ENCODE data around the gene PGRMC2. TPM values are rescaled to one million over a fixed set of nuclear protein-coding genes. Genes with fewer than 3 reads are reported as not detected.

The PGRMC2 gene
- total RNA-seq, 1 donor from 2014 or later = 7.9 TPM

GRCh38 chr4:128298852-128299251 lies 11.2 kb upstream of the PGRMC2 start:
- peak; percentile 2 for TF ChIP-seq CTCF (IDR thresholded peaks at IDR 0.05; ENCODE audit: insufficient read depth, low read length, severe bottlenecking)
- DNase-seq (ENCODE audit: low read depth) (no peak), FAIRE-seq (no peak)
- Histone ChIP-seq H3K27me3 (ENCODE audit: control insufficient read depth, insufficient read depth, low read length) (no peaks in the 10 kb centered on the region), H3K36me3 (ENCODE audit: control insufficient read depth, insufficient read depth, low read length) (no peaks in the 10 kb centered on the region), H3K4me3 (ENCODE audit: low read depth, low read length) (no peak overlapping the region)

- Histone ChIP-seq H3K27me3 (ENCODE audit: control insufficient read depth, insufficient read depth, low read length) (no peaks in the 10 kb centered on the region), H3K4me3 (ENCODE audit: low read depth, low read length) (no peak overlapping the region), H3K36me3 (ENCODE audit: control insufficient read depth, insufficient read depth, low read length) (no peaks in the 10 kb centered on the region)
- FAIRE-seq = no peak
- TF ChIP-seq CTCF (IDR thresholded peaks at IDR 0.05; ENCODE audit: insufficient read depth, low read length, severe bottlenecking) = no peak
- no peak for DNase-seq (ENCODE audit: low read depth)
These were observed 10.6 kb upstream of the PGRMC2 start for GRCh38 chr4:128298146-128298758.

- Histone ChIP-seq H3K27me3 (ENCODE audit: control insufficient read depth, insufficient read depth, low read length) (no peaks in the 10 kb centered on the region), H3K4me3 (ENCODE audit: low read depth, low read length) (no peak overlapping the region), H3K36me3 (ENCODE audit: control insufficient read depth, insufficient read depth, low read length) (no peaks in the 10 kb centered on the region)
- no peak for DNase-seq (ENCODE audit: low read depth)
- no peak for FAIRE-seq
- TF ChIP-seq CTCF (IDR thresholded peaks at IDR 0.05; ENCODE audit: insufficient read depth, low read length, severe bottlenecking) = no peak
These were observed 7.6 kb upstream of the PGRMC2 start for GRCh38 chr4:128295255-128295654.

GRCh38 chr4:128294464-128294863 lies 6.9 kb upstream of the PGRMC2 start:
- DNase-seq (ENCODE audit: low read depth) (no peak), FAIRE-seq (no peak)
- Histone ChIP-seq H3K4me3 (ENCODE audit: low read depth, low read length) (no peak overlapping the region), H3K27me3 (ENCODE audit: control insufficient read depth, insufficient read depth, low read length) (no peaks in the 10 kb centered on the region), H3K36me3 (ENCODE audit: control insufficient read depth, insufficient read depth, low read length) (no peaks in the 10 kb centered on the region)
- TF ChIP-seq CTCF (IDR thresholded peaks at IDR 0.05; ENCODE audit: insufficient read depth, low read length, severe bottlenecking) = no peak

GRCh38 chr4:128292349-128292748 lies 4.7 kb upstream of the PGRMC2 start:
- no peak for DNase-seq (ENCODE audit: low read depth)
- no peak for FAIRE-seq
- Histone ChIP-seq H3K27me3 (ENCODE audit: control insufficient read depth, insufficient read depth, low read length) (no peaks in the 10 kb centered on the region), H3K4me3 (ENCODE audit: low read depth, low read length) (no peak overlapping the region), H3K36me3 (ENCODE audit: control insufficient read depth, insufficient read depth, low read length) (no peaks in the 10 kb centered on the region)
- TF ChIP-seq CTCF (IDR thresholded peaks at IDR 0.05; ENCODE audit: insufficient read depth, low read length, severe bottlenecking) = no peak

- FAIRE-seq = no peak
- no peak overlapping the region for H3K4me3 ChIP-seq (ENCODE audit: low read depth, low read length)
- no peak for DNase-seq (ENCODE audit: low read depth)
- H3K27me3 ChIP-seq (ENCODE audit: control insufficient read depth, insufficient read depth, low read length) = no peaks in the 10 kb centered on the region
- no peak for TF ChIP-seq CTCF (IDR thresholded peaks at IDR 0.05; ENCODE audit: insufficient read depth, low read length, severe bottlenecking)
- H3K36me3 ChIP-seq (ENCODE audit: control insufficient read depth, insufficient read depth, low read length) = no peaks in the 10 kb centered on the region
These were observed 3.5 kb upstream of the PGRMC2 start for GRCh38 chr4:128291096-128291495.
